HEK293 (cell line): ENCODE data around the gene CEMP1.

Experiments used
- ATF2 ChIP-seq: fragments of 450-650 bp; formaldehyde crosslinking; IDR thresholded peaks from 2 replicates; pipeline ENCODE4 v1.5.1; 2016; ENCODE audit warnings: missing biosample characterization, missing genetic modification characterization, low read depth
- EGR2 ChIP-seq: fragments of 450-650 bp; formaldehyde crosslinking; IDR thresholded peaks from 2 replicates; pipeline ENCODE4 v1.5.1; 2016; ENCODE audit warnings: low read depth, missing biosample characterization, missing genetic modification characterization
- FEZF1 ChIP-seq: fragments of 450-650 bp; formaldehyde crosslinking; IDR thresholded peaks from 2 replicates; pipeline ENCODE4 v1.5.1; 2016; ENCODE audit warnings: missing biosample characterization, missing genetic modification characterization
- OSR2 ChIP-seq: fragments of 450-650 bp; formaldehyde crosslinking; IDR thresholded peaks from 2 replicates; pipeline ENCODE4 v1.5.1; 2016; ENCODE audit warnings: missing biosample characterization, missing genetic modification characterization
- PRDM4 ChIP-seq: fragments of 450-650 bp; formaldehyde crosslinking; IDR thresholded peaks from 2 replicates; pipeline ENCODE4 v1.5.1; 2017; ENCODE audit warnings: missing biosample characterization, missing genetic modification characterization
- YY1 ChIP-seq: fragments of 450-650 bp; formaldehyde crosslinking; IDR thresholded peaks from 2 replicates; pipeline ENCODE4 v1.5.1; 2018; ENCODE audit warnings: missing biosample characterization, missing genetic modification characterization
- YY2 ChIP-seq: fragments of 450-650 bp; formaldehyde crosslinking; IDR thresholded peaks from 2 replicates; pipeline ENCODE4 v1.5.1; 2016; ENCODE audit warnings: missing biosample characterization, missing genetic modification characterization
- ZBTB10 ChIP-seq: fragments of 450-650 bp; formaldehyde crosslinking; IDR thresholded peaks from 2 replicates; pipeline ENCODE4 v1.5.1; 2016; ENCODE audit warnings: missing biosample characterization, missing genetic modification characterization
- ZNF148 ChIP-seq: fragments of 450-650 bp; formaldehyde crosslinking; IDR thresholded peaks from 2 replicates; pipeline ENCODE4 v1.5.0; 2017; ENCODE audit warnings: missing biosample characterization, missing genetic modification characterization, borderline replicate concordance
- ZNF18 ChIP-seq: fragments of 450-650 bp; formaldehyde crosslinking; IDR thresholded peaks from 2 replicates; pipeline ENCODE4 v1.5.1; 2016; ENCODE audit warnings: missing biosample characterization, missing genetic modification characterization
- ZNF2 ChIP-seq: fragments of 450-650 bp; formaldehyde crosslinking; IDR thresholded peaks from 2 replicates; pipeline ENCODE4 v1.5.1; 2016; ENCODE audit warnings: missing biosample characterization, missing genetic modification characterization
- ZNF239 ChIP-seq: fragments of 450-650 bp; formaldehyde crosslinking; IDR thresholded peaks from 2 replicates; pipeline ENCODE4 v1.5.1; 2016; ENCODE audit warnings: missing biosample characterization, missing genetic modification characterization
- ZNF26 ChIP-seq: fragments of 450-650 bp; formaldehyde crosslinking; IDR thresholded peaks from 2 replicates; pipeline ENCODE4 v1.5.1; 2016; ENCODE audit warnings: missing biosample characterization, missing genetic modification characterization
- ZNF311 ChIP-seq: fragments of 450-650 bp; formaldehyde crosslinking; IDR thresholded peaks from 2 replicates; pipeline ENCODE4 v1.5.1; 2017; ENCODE audit warnings: missing biosample characterization, missing genetic modification characterization, borderline replicate concordance
- ZNF350 ChIP-seq: fragments of 450-650 bp; formaldehyde crosslinking; IDR thresholded peaks from 2 replicates; pipeline ENCODE4 v1.5.0; 2017; ENCODE audit warnings: missing biosample characterization, mild to moderate bottlenecking, missing genetic modification characterization
- ZNF433 ChIP-seq: fragments of 450-650 bp; formaldehyde crosslinking; IDR thresholded peaks from 2 replicates; pipeline ENCODE4 v1.5.1; 2016; ENCODE audit warnings: missing biosample characterization, missing genetic modification characterization, low read depth
- ZNF488 ChIP-seq: fragments of 450-650 bp; formaldehyde crosslinking; IDR thresholded peaks from 2 replicates; pipeline ENCODE4 v1.5.1; 2016; ENCODE audit warnings: missing biosample characterization, missing genetic modification characterization
- ZNF639 ChIP-seq: fragments of 450-650 bp; formaldehyde crosslinking; IDR thresholded peaks from 2 replicates; pipeline ENCODE4 v1.5.1; 2016; ENCODE audit warnings: missing biosample characterization, missing genetic modification characterization
- ZNF670 ChIP-seq: fragments of 450-650 bp; formaldehyde crosslinking; IDR thresholded peaks from 2 replicates; pipeline ENCODE4 v1.5.1; 2016; ENCODE audit warnings: missing biosample characterization, missing genetic modification characterization, low read depth
- ZNF692 ChIP-seq: fragments of 450-650 bp; formaldehyde crosslinking; IDR thresholded peaks from 2 replicates; pipeline ENCODE4 v1.5.1; 2016; ENCODE audit warnings: missing biosample characterization, missing genetic modification characterization
- ZNF707 ChIP-seq: fragments of 450-650 bp; formaldehyde crosslinking; IDR thresholded peaks from 2 replicates; pipeline ENCODE4 v1.5.1; 2016; ENCODE audit warnings: missing biosample characterization, missing genetic modification characterization
- ZNF792 ChIP-seq: fragments of 450-650 bp; formaldehyde crosslinking; IDR thresholded peaks from 2 replicates; pipeline ENCODE4 v1.5.1; 2016; ENCODE audit warnings: missing biosample characterization, missing genetic modification characterization

The CEMP1 gene

GRCh38 chr16:2500918-2501750 is 30.1 kb downstream of the CEMP1 start (continued):
- TF ChIP-seq ZNF148 (tag by site-specific recombination) (no peak), ZNF670 (tag by site-specific recombination) (no peak), YY1 (tag by site-specific recombination) (no peak), ZNF350 (tag by site-specific recombination) (no peak), ZNF18 (tag by site-specific recombination) (peak; percentile 88), OSR2 (tag by site-specific recombination) (no peak), ZNF433 (tag by site-specific recombination) (no peak), ZNF692 (tag by site-specific recombination) (peak; percentile 94), ZNF707 (tag by site-specific recombination) (no peak), ZNF639 (tag by site-specific recombination) (no peak), ZNF239 (tag by site-specific recombination) (no peak), ZNF488 (tag by site-specific recombination) (no peak), ZNF26 (tag by site-specific recombination) (no peak), ATF2 (tag by site-specific recombination) (no peak), ZNF792 (no peak), ZBTB10 (no peak), PRDM4 (tag by site-specific recombination) (0 out of 2 replicates have a peak, but pooled peaks have one; percentile 28), ZNF311 (no peak), ZNF2 (tag by site-specific recombination) (peak; percentile 82; the same call in 1 of the 2 replicates), FEZF1 (tag by site-specific recombination) (no peak), YY2 (no peak), EGR2 (peak; percentile 60; the same call in 1 of the 2 replicates)
